Spleen (tissue), 11 donors: ENCODE data around the gene KCMF1. TPM values are rescaled to one million over a fixed set of nuclear protein-coding genes. Genes with fewer than 3 reads are reported as not detected.

Experiments
- DNase-seq: peaks from one replicate; pipeline ENCODE4 v3.0.0-alpha.2; 2020
- H3K27ac ChIP-seq, 8 donors: fragments of 200-600 bp; sonication (generic) in 7 of 8; 1 replicate in 4 of 8; 2 replicates in 4 of 8; pipeline versions ENCODE4 v1.5.0 to v1.8.0; 2016 to 2021; ENCODE audit warnings: inconsistent platforms in 4 of 8, mild to moderate bottlenecking in 4 of 8, moderate library complexity in 1 of 8
- H3K27me3 ChIP-seq, 7 donors: fragments of 200-600 bp; sonication (generic) in 6 of 7; replicated peaks in 1 of 7; 1 replicate in 4 of 7; 2 replicates in 3 of 7; pipeline versions ENCODE4 v1.5.0 to v1.8.0; 2016 to 2021; ENCODE audit warnings: inconsistent platforms in 3 of 7, mild to moderate bottlenecking in 1 of 7
- H3K36me3 ChIP-seq, 6 donors: fragments of 200-600 bp; sonication (generic) in 5 of 6; 1 replicate in 4 of 6; 2 replicates in 2 of 6; pipeline versions ENCODE4 v1.5.0 to v1.8.0; 2016 to 2021; ENCODE audit warnings: inconsistent platforms in 2 of 6
- H3K4me1 ChIP-seq, 6 donors: fragments of 200-600 bp; sonication (generic) in 5 of 6; 1 replicate in 3 of 6; 2 replicates in 3 of 6; pipeline versions ENCODE4 v1.5.0 to v1.8.0; 2016 to 2021; ENCODE audit warnings: inconsistent platforms in 3 of 6
- H3K4me3 ChIP-seq, 8 donors: fragments of 200-600 bp; sonication (generic) in 7 of 8; 1 replicate in 4 of 8; 2 replicates in 4 of 8; pipeline versions ENCODE4 v1.5.0 to v1.8.0; 2016 to 2021; ENCODE audit warnings: inconsistent platforms in 4 of 8, mild to moderate bottlenecking in 4 of 8, moderate library complexity in 2 of 8
- H3K9me3 ChIP-seq, 8 donors: fragments of 200-600 bp; sonication (generic) in 7 of 8; 1 replicate in 4 of 8; 2 replicates in 4 of 8; pipeline versions ENCODE4 v1.5.0 to v1.8.0; 2016 to 2021; ENCODE audit warnings: inconsistent platforms in 4 of 8
- POLR2A ChIP-seq, 3 donors: fragments of 450-650 bp; IDR thresholded peaks; one replicate each; pipeline ENCODE4 v1.5.1; 2017; ENCODE audit warnings: antibody characterized with exemption in 3 of 3, mild to moderate bottlenecking in 1 of 3
- POLR2AphosphoS5 ChIP-seq, 3 donors: sonication (generic); formaldehyde crosslinking; IDR thresholded peaks; one replicate each; pipeline ENCODE4 v1.5.1; 2017; ENCODE audit warnings: antibody characterized with exemption in 3 of 3
- WGBS, 5 donors: extraction: QIAGEN DNeasy Blood & Tissue Kit in 3 of 5; methylation state at CpG; one replicate each; pipeline versions ENCODE4 v1.1.5 to v1.1.7; 2013 to 2018; 5-methylcytosine and 5-hydroxymethylcytosine counted together
- intact Hi-C: fragments of 100-400 bp; cut with DNase I; formaldehyde crosslinking; loops from one replicate; pipeline ENCODE4 v1.15.0; 2023; ENCODE audit warnings: low total_unique reads
- polyA plus RNA-seq, 3 donors: library from polyadenylated mRNA; stranded (reverse); fragments of 200-250 nt; gene quantifications; one replicate each; pipeline ENCODE4 v1.2.1, GENCODE V29; 2013
- total RNA-seq, 7 donors: library from RNA; depleted of rRNA in 3 of 7; stranded (reverse); fragments of >200 nt in 3 of 7; fragmentation: NEBNext Ultra II Directional in 4 of 7; extraction: Animal tissue kit (Norgen Biotek cat#: 25700) in 4 of 7; gene quantifications; one replicate each; pipeline versions ENCODE4 v1.1.0 to v1.2.1, GENCODE V29; 2016 to 2021
- TF ChIP-seq, protein P1 (sequence below), 11 experiments: fragments of 200-600 bp in 7 of 11; fragments of 450-650 bp in 4 of 11; sonication (generic) in 4 of 11; IDR thresholded peaks in 8 of 11; conservative IDR thresholded peaks in 3 of 11; 1 replicate in 7 of 11; 2 replicates in 4 of 11; pipeline versions ENCODE4 v1.4.0 to v1.8.0; 2016 to 2021; ENCODE audit warnings: antibody characterized with exemption in 11 of 11, inconsistent platforms in 4 of 11, mild to moderate bottlenecking in 1 of 11
- donor health status: healthy with polysubstance abuse.
- donor health status: DM: no; HTN: no; CAD: no; lungs with moderate emphysema.
- donor health status: DM: no; HTN: no; CAD: no.
- donor health status: Bipolar disorder and iron deficiency.
- donor health status: healthy.
- donor health status: DM: no; HTN: no; CAD: no.
- donor health status: DM: yes; HTN: yes; CAD: no.

KCMF1 gene
- total and polyA plus RNA-seq, 10 donors: 15.9 to 68.1 (median 46.9) TPM

DNA sequence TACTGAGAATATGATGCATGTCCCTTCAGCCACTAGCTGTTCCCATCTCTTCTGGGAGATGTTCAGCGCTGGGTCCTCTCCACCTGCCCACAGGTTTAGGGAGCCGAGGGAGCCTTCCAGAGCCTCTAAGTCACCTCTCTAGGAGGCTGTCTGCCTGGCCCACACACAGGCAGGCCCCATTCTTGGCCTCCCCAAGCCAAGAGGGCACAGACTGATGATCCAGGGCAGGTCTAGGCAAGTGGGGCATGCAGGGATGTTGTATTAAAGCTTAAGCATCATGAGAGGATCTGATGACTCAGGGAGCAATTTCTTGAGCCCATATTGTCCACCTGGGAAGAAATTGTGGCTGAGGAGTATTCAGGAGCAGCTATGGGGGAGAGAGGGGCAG lies 45.6 kb upstream of the KCMF1 start:
- 94 to 100% (median 97%) methylated on average over 2 of the region's 2 CpGs for WGBS, 5 donors
- intact Hi-C loops: loop anchor here (5.0 kb wide), 2 partner anchors 58 to 428 kb away; no protein-coding TSS in a partner anchor
- peak overlapping the region in 2 of 8 donors; percentile 41 to 79 for H3K4me3 ChIP-seq

DNA sequence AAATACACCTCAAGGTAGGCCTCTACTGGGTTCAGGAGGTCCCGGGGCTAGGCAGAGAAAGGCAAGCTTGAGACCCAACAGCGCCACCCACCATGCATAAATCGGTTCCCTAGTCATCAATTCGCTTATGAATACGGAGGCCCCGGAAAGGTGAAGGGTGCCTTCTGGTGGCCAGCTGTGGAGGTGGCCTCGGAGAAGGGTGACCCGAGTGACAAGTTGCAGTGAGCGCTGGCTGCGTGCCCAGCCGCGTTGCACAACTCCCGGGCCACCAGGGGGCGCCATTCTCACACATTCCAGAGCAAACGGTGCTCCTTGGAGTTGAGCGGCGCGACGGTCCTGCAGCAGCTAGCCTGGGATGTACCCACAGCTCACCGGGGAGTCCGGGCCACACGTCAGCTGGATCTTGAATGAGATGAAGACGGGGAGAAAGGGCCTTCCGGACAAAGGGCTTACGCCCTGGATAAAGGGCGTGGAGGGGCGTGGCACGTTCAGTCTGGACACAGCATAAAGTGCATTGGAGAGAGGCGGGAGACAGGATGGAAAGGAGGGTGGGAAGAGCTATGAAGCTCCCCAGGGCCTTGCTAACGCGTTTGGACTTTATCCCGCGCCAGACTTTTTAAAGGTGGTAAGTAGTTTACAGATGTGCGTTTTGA lies 45.1 kb upstream of the KCMF1 start:
- TF ChIP-seq POLR2AphosphoS5 (IDR thresholded peaks at IDR 0.05): peak; percentile 86 to 95 (median 93)
- TF ChIP-seq, protein P1, sequence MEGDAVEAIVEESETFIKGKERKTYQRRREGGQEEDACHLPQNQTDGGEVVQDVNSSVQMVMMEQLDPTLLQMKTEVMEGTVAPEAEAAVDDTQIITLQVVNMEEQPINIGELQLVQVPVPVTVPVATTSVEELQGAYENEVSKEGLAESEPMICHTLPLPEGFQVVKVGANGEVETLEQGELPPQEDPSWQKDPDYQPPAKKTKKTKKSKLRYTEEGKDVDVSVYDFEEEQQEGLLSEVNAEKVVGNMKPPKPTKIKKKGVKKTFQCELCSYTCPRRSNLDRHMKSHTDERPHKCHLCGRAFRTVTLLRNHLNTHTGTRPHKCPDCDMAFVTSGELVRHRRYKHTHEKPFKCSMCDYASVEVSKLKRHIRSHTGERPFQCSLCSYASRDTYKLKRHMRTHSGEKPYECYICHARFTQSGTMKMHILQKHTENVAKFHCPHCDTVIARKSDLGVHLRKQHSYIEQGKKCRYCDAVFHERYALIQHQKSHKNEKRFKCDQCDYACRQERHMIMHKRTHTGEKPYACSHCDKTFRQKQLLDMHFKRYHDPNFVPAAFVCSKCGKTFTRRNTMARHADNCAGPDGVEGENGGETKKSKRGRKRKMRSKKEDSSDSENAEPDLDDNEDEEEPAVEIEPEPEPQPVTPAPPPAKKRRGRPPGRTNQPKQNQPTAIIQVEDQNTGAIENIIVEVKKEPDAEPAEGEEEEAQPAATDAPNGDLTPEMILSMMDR (IDR thresholded peaks at IDR 0.05 in 8 of 11, conservative IDR thresholded peaks at IDR 0.05 in 3 of 11): peak; percentile 98 to 100 (median 99)
- no peak for TF ChIP-seq POLR2A (IDR thresholded peaks at IDR 0.05)
- H3K4me1 ChIP-seq: peaks cover 16 to 48% (median 39%) of the 10 kb centered on the region in 6 donors
- WGBS, 5 donors: 4 to 6% (median 5%) methylated on average over 24 to 34 of the region's 34 CpGs
- peak; percentile 99 for DNase-seq
- no peaks in the 10 kb centered on the region for H3K9me3 ChIP-seq
- intact Hi-C loops: loop anchor here (5.0 kb wide), 2 partner anchors 59 to 429 kb away; no protein-coding TSS in a partner anchor
- H3K27ac ChIP-seq: peak overlapping the region in 6 of 8 donors; percentile 27 to 81 (median 75)
- H3K27me3 ChIP-seq: no peaks in the 10 kb centered on the region
- H3K36me3 ChIP-seq: no peaks in the 10 kb centered on the region
- H3K4me3 ChIP-seq: peak overlapping the region; percentile 29 to 79 (median 52)

More for the DNA sequence above, 45.6 kb upstream of the KCMF1 start:
- Histone ChIP-seq H3K27ac (peak overlapping the region in 5 of 8 donors; percentile 43 to 81 (median 78)), H3K36me3 (no peaks in the 10 kb centered on the region), H3K27me3 (no peaks in the 10 kb centered on the region), H3K4me1 (peaks cover 16 to 51% (median 41%) of the 10 kb centered on the region in 6 donors), H3K9me3 (no peaks in the 10 kb centered on the region)
- DNase-seq: peak; percentile 76
- TF ChIP-seq, protein P1 (IDR thresholded peaks at IDR 0.05 in 8 of 11, conservative IDR thresholded peaks at IDR 0.05 in 3 of 11): no peak
- TF ChIP-seq POLR2A (IDR thresholded peaks at IDR 0.05): no peak

DNA sequence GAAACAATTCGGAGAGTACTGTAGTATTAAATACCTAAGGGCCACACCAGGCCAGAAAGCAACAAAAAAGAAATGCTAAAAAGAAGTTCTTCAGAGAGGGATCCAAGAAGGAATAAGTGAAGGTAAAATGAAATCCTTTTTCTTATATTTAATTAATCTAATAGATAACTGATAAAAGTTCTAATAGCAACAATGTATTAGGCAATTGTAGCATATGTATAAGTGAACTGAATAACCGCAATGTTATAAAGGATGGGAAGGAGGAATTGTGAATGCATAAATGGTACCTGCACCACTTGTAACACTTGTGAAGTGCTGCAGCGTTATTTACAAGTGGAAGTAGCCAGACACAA lies 43.7 kb upstream of the KCMF1 start:
- peak overlapping the region in 5 of 8 donors; percentile 52 to 79 (median 53) for H3K4me3 ChIP-seq
- 43 to 52% (median 46%) methylated on average over 3 of the region's 3 CpGs for WGBS, 5 donors
- peaks cover 16 to 48% (median 39%) of the 10 kb centered on the region in 6 donors for H3K4me1 ChIP-seq
- H3K27me3 ChIP-seq: no peaks in the 10 kb centered on the region
- H3K9me3 ChIP-seq: no peaks in the 10 kb centered on the region
- DNase-seq: no peak
- H3K27ac ChIP-seq: peak overlapping the region in 2 of 8 donors; percentile 78 to 81
- no peaks in the 10 kb centered on the region for H3K36me3 ChIP-seq
- TF ChIP-seq POLR2AphosphoS5 (IDR thresholded peaks at IDR 0.05): no peak
- TF ChIP-seq, protein P1 (IDR thresholded peaks at IDR 0.05 in 8 of 11, conservative IDR thresholded peaks at IDR 0.05 in 3 of 11): peak in 6 of 11 experiments; percentile 6 to 51 (median 16)
- intact Hi-C loops: loop anchor here (5.0 kb wide), 2 partner anchors 60 to 430 kb away; no protein-coding TSS in a partner anchor

DNA sequence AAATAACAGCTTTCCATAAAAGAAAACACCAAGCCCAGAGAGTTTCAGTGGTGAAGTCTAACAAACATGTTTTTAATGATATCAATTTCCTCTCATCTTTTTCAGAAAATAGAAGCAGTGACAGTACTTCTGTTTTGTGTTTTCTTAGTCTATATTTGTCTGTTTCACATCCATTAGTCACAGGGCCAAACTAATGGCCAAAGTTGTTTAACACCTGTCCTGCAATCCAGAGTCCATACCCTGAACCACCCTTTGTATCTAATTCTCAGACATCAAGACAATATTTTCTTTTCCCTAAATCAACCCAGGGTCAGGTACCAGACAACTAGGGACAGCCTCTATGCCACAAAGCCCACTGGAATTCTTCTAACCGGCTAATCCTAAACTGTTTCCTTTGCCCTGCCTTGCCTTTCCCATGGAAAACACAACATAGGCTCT lies 39.6 kb upstream of the KCMF1 start:
- no peak overlapping the region for H3K4me3 ChIP-seq
- H3K36me3 ChIP-seq: no peaks in the 10 kb centered on the region
- 74 to 100% (median 85%) methylated on average over 1 of the region's 1 CpG for WGBS, 5 donors
- TF ChIP-seq, protein P1 (IDR thresholded peaks at IDR 0.05 in 8 of 11, conservative IDR thresholded peaks at IDR 0.05 in 3 of 11): no peak
- TF ChIP-seq POLR2A (IDR thresholded peaks at IDR 0.05) (no peak), POLR2AphosphoS5 (IDR thresholded peaks at IDR 0.05) (no peak)
- no peak overlapping the region for H3K27ac ChIP-seq
- intact Hi-C loops: no loop called here
- DNase-seq: peak; percentile 13
- peaks cover 4 to 17% (median 10%) of the 10 kb centered on the region in 6 donors for H3K4me1 ChIP-seq
- H3K9me3 ChIP-seq: no peaks in the 10 kb centered on the region
- H3K27me3 ChIP-seq: no peaks in the 10 kb centered on the region
